ENCODE data around the gene GRIK1.
"Not testable (repeated sequence)": the region's sequence is repeated elsewhere in the genome, so short reads cannot be mapped to it uniquely, and the experiment has no call there.

The GRIK1 gene

DNA sequence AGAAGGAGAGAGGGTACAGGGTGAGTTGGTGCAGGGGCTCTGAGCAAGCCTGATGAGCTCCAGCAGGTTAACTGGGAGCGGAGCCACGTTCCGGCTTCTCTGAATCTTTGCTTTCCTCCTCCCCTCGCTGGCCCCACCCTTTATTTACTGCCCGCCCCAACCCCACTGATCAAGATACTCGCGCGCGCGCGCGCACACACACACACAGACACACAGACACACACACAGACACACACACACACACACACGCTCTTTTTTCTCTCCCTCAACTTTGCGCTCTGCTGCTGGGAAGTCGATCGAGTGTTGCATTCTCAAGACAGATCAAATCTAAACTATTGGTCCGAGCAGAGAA is at the start of gene GRIK1:
GRIK1 (minus strand) TSS at position 73 of the 352 bp plus-strand sequence.
- no peak for DNase-seq (ENCODE audit: low read depth)

- DNase-seq (ENCODE audit: low read depth) = no peak
These were observed 48.0 kb upstream of the GRIK1 start for GRCh38 chr21:29987762-29988161.

- DNase-seq (ENCODE audit: low read depth) = no peak
These were observed 46.1 kb upstream of the GRIK1 start for GRCh38 chr21:29985866-29986265.

DNA sequence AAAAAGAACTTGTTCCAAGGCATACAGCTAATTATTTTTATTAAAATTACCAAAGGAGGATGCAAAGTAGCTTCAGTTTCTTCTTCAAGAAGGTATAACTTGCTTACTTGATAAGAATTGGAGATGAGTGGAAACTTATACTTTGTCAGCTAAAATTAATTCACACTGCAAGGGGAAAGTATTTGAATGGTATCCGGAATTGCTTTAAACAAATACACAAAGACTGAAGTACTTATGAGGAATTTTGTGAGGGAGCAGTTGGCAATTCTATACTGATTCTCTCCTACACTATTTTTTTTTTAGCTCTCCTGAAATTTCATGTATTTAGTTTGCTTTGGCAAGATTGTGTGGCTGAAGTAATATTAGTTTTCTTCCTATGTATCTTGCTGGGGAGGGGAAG is 39.2 kb upstream of the GRIK1 start:
- DNase-seq (ENCODE audit: low read depth) = no peak

- DNase-seq (ENCODE audit: low read depth) = no peak
These were observed 36.0 kb upstream of the GRIK1 start for GRCh38 chr21:29975776-29976175.

- DNase-seq (ENCODE audit: low read depth) = no peak
These were observed 33.5 kb upstream of the GRIK1 start for GRCh38 chr21:29973258-29973657.

DNA sequence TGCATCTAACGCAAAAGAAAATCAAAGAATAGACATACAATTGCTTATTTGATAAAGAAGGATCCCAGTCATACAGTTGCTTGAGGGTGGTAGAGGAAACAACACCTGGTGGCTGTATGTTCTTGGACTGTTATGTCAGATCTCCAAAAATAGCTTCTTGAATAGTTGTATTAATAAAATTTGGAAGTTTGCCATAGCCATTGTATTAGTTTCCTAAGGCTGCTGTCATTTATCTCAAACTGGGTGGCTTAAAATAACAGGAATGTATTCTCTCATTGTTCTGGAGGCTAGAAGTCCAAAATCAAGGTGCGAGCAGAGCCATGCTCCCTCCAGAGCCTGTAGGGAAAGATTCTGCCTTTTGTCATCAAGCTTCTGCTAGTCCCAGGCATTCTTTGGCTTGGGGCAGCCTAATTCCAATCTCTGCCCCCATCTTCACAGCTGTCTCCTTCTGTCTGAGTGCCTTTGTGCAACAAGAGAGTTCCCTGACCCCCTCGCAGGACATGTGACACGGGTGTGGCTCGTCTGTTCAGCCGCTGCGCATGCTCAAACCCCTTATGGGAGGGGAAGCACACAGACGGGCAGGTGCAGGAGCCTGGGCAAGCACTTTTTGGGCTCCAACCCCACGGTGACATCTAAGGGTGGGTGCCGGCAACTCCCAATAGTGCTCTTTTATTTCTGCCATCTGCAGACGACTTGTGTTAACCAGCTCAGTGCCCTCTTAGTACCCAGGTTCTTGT is 21.7 kb upstream of the GRIK1 start:
- no peak for DNase-seq (ENCODE audit: low read depth)

GRCh38 chr21:29958551-29958950 is 18.8 kb upstream of the GRIK1 start:
- no peak for DNase-seq (ENCODE audit: low read depth)

DNA sequence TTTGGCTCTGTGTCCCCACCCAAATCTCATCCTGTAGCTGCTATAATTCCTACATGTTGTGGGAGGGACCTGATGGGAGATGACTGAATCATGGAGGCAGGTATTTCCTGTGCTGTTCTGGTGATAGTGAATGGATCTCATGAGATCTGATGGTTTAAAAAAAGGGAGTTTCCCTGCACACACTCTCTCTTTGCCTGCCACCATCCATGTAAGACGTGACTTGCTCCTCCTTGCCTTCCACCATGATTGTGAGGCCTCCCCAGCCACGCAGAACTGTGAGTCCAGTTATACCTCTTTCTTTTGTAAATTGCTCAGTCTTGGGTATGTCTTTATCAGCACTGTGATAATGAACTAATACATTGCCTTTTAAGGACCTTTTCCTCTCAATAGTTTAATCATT is 18.2 kb upstream of the GRIK1 start:
- DNase-seq (ENCODE audit: low read depth) = not testable (repeated sequence)

DNA sequence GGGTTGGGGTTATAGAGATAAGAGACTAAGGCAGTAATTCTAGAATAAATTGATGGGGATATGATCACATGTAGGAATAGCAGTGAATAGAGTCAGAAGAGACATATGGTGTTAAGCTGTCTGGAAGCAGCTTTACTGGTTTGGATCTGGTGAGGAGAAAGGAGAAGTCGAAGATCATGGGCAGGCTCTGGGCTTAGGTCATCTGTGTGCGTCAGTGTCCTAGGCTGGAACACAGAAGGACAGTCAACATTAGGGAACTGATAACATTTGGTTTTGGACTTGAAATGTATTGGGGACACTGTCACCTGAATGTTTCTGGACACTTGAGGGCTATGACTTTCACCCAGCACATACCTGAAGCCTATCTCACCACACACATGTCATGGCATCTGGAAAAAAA is 13.9 kb upstream of the GRIK1 start:
- DNase-seq (ENCODE audit: low read depth) = no peak

DNA sequence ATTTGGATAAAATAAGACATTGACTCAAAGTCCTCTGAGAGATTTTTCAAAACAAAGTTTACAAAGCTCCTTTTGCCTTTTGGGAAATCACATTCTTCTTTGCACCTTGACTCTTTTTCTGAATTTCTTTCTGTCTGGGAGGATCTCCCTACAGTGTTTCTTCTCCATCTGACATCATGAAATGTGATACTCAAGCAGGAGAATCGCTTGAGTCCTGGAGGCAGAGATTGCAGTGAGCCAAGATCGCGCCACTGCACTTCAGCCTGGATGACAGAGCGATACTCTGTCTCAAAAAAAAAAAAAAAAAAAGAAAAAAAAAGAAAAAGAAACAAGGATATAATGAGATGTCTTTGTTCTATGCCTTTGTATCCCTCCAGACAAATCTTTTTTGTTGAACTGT is 13.3 kb upstream of the GRIK1 start:
- no peak for DNase-seq (ENCODE audit: low read depth)

DNA sequence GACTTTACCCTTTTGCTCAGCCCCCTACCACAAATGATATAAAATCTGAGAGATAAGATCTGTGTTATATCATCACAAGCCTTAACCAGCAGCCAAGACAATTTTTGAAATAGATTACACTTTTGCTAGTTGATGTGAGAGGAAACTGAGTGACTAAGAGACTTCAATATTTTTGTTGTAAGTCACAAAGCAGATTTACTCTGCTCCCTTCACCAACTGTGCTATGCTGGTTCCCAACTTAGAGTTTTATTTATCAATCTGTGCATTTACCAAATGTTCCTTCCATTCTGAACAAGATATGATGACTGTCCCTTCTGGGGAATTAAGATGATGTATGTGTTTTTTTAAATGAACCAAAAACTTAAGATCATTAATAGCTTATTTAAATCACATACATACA is 12.1 kb upstream of the GRIK1 start:
- no peak for DNase-seq (ENCODE audit: low read depth)

GRCh38 chr21:29949991-29950390 is 10.2 kb upstream of the GRIK1 start:
- DNase-seq (ENCODE audit: low read depth) = no peak

DNA sequence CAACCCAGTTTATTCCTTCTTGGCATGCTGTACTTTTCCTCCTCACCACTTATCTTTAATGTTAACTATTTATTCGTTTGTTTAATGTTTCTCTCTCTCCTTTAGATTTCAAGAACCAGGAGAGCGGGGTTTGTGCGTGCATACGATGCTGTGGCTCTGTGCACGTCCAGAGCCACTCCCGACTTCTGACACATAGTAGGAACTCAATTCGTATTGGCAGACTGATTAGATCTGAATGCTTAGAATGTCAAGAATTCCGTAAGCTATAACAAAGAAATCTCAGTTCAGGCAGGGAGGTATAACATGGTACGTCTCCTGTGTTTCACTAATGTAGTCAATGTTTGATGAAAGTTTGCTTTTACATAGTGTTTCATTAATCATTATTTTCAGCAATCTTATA is 7.3 kb upstream of the GRIK1 start:
- no peak for DNase-seq (ENCODE audit: low read depth)

GRCh38 chr21:29943885-29944284 is 4.1 kb upstream of the GRIK1 start:
- no peak for DNase-seq (ENCODE audit: low read depth)

- DNase-seq (ENCODE audit: low read depth) = no peak
These were observed 2.2 kb upstream of the GRIK1 start for GRCh38 chr21:29942034-29942433.

GRCh38 chr21:29940991-29941390 is 1.2 kb upstream of the GRIK1 start:
- no peak for DNase-seq (ENCODE audit: low read depth)

DNA sequence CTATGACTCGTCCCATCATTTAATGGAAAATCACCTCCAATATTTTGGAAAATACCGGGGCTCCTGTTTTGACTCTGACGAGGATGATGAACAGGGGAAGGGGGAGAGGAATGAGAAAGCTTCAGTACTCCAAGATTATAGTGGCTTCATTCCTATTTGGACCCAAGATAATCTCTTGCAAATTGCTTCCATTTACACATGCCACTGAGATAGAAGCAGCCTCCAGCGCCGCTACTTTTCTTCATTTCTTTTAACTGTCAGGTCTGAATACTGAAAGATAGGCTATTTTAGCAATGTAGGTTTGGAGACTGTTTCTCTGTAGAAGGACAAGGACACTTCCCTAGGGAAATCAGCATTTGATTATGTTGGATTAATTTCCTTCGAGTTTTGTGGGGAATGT is 565 bp upstream of the GRIK1 start:
- no peak for DNase-seq (ENCODE audit: low read depth)

DNA sequence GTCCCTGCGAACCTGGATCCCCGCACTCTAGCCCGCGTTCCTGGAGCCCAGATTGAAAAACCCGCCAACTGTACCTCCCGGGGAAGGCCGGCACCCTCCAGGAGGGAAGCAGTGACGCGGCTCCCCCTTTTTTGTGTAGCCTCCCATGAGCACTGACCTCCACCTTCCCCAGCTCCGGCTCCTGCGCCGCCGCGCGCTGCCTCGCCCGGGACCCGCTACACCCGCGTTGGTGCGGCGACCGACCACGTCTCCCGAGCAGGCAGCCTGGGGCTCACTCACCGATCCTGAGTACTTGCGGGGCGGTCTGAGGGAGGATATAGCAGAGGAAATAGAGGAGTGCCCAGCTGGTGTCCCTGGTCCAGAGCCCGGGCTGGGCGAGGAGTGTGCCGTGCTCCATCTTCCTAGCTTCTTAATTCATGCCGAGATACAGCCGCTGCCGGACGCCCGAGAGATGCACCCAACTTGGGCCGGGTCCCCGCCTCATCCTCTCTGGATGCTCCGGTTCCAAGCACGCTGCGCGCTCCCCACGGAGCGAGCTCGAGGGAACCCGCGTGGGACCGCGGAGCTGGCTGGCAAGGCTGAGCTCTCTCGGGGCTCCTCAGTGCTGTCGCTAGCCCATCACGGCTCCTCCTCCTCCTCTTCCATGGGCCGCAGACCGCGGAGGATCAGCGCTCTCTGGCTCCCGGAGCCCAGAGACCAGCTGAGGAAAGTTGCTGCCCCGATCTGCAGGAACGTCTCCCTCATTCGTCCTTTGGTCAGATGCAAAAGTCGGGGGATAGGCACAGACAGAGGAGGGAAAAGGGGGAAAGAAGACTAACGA is 482 bp downstream of the GRIK1 start:
- no peak for DNase-seq (ENCODE audit: low read depth)

DNA sequence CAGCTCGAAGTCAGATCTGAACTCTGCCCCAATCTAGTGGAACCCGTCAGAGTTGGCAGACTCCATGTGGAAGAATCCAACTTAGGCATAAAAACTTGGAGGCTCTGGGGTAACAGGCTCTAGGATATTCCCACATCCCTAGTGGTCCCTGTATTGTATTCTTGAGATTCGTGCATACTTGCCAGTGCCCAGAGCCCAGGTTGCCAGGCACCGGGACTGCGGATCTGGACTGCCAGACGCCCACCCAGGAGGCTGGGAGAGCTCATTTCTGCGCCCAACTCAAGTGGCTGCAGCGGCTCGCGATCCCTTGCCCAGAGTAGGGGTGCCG is 1.1 kb downstream of the GRIK1 start:
- DNase-seq (ENCODE audit: low read depth) = no peak

GRCh38 chr21:29933088-29933487 is 6.7 kb downstream of the GRIK1 start:
- DNase-seq (ENCODE audit: low read depth) = no peak

DNA sequence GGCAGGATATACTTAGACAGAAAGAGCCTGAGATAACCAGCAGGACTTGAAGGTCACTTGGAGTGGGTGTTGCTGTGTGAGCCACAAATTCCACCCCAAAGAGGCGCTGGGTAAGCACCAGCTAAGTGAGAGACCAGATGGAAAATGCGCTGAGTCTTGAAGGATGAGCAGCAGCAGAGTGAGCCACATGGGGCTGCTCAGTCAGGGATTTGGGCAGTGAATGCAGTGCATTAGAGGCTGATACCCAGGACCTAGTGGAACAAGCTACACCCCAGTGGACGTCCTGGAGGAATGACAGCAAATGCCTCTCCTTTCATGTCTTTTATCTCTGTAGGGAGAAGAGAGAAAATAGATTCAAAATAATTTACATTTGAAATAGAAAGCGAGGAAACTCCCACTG is 11.3 kb downstream of the GRIK1 start:
- no peak for DNase-seq (ENCODE audit: low read depth)

DNA sequence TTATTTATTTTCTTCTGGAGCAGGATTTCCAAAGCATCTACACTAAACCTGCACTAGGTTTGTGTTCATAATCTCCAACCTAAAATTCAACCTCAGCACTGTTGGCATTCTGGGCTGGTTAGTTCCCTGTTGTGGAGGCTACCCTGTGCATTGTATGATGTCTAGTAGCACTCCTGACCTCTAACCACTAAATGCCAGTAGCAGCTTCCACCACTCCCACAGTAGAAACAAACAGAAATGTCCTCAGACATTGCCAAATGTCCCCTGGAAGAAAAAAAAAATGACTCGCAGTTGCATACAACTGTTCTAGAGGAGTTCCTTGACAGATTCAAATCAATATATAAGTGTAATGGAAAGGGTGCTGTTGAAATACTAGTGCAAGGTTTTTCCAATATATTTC is 18.9 kb downstream of the GRIK1 start:
- DNase-seq (ENCODE audit: low read depth) = no peak

- DNase-seq (ENCODE audit: low read depth) = no peak
These were observed 25.5 kb downstream of the GRIK1 start for GRCh38 chr21:29914326-29914725.
